ENCODE results near the gene NPPB.

- TF ChIP-seq CTCF (IDR thresholded peaks at IDR 0.05) (no peak), EP300 (IDR thresholded peaks at IDR 0.05) (no peak), POLR2AphosphoS5 (IDR thresholded peaks at IDR 0.05) (no peak), POLR2A (IDR thresholded peaks at IDR 0.05) (no peak)
Measured at GRCh38 chr1:11842154-11843041, 16.3 kb downstream of the NPPB start.

Data from sigmoid colon (tissue), 4 donors.